ENCODE results near the gene CSNK1E. TPM values are rescaled to one million over a fixed set of nuclear protein-coding genes. Genes with fewer than 3 reads are reported as not detected.
A peak's percentile ranks its signal among the peaks of the same experiment; 100 is the strongest.

CSNK1E gene
- total and polyA plus RNA-seq, 2 donors: 71.4 to 95.8 TPM

GRCh38 chr22:38257181-38257580 lies 60.1 kb downstream of the CSNK1E start:
- DNase-seq (ENCODE audit: extremely low spot score): no peak
- Histone ChIP-seq H3K36me3 (ENCODE audit: insufficient read depth) (no peaks in the 10 kb centered on the region), H3K27ac (ENCODE audit: low read depth) (peak overlapping the region; percentile 55), H3K4me1 (ENCODE audit: insufficient read depth) (no peaks in the 10 kb centered on the region), H3K4me3 (ENCODE audit: low read depth, low read length) (no peak overlapping the region)
- 21% methylated on average over 14 of the region's 14 CpGs for WGBS

- Histone ChIP-seq H3K4me3 (ENCODE audit: low read depth, low read length) (no peak overlapping the region), H3K36me3 (ENCODE audit: insufficient read depth) (no peaks in the 10 kb centered on the region), H3K4me1 (ENCODE audit: insufficient read depth) (no peaks in the 10 kb centered on the region), H3K27ac (ENCODE audit: low read depth) (no peak overlapping the region)
- no peak for DNase-seq (ENCODE audit: extremely low spot score)
- 95% methylated on average over 2 of the region's 2 CpGs for WGBS
Measured at GRCh38 chr22:38255697-38256096, 61.5 kb downstream of the CSNK1E start.

GRCh38 chr22:38251341-38251692 lies 65.9 kb downstream of the CSNK1E start:
- no peaks in the 10 kb centered on the region for H3K4me1 ChIP-seq (ENCODE audit: insufficient read depth)

GRCh38 chr22:38250643-38251340 lies 66.4 kb downstream of the CSNK1E start:
- Histone ChIP-seq H3K4me1 (ENCODE audit: insufficient read depth) (no peaks in the 10 kb centered on the region), H3K4me3 (ENCODE audit: low read depth, low read length) (no peak overlapping the region), H3K36me3 (ENCODE audit: insufficient read depth) (no peaks in the 10 kb centered on the region), H3K27ac (ENCODE audit: low read depth) (no peak overlapping the region)
- WGBS: 65% methylated on average over 13 of the region's 13 CpGs
- DNase-seq (ENCODE audit: extremely low spot score): no peak

More at GRCh38 chr22:38251341-38251692, 65.9 kb downstream of the CSNK1E start:
- WGBS: 70% methylated on average over 7 of the region's 7 CpGs
- no peak for DNase-seq (ENCODE audit: extremely low spot score)
- Histone ChIP-seq H3K27ac (ENCODE audit: low read depth) (no peak overlapping the region), H3K4me3 (ENCODE audit: low read depth, low read length) (no peak overlapping the region), H3K36me3 (ENCODE audit: insufficient read depth) (no peaks in the 10 kb centered on the region)

GRCh38 chr22:38249803-38250642 lies 67.2 kb downstream of the CSNK1E start:
- H3K4me1 ChIP-seq (ENCODE audit: insufficient read depth): no peaks in the 10 kb centered on the region

GRCh38 chr22:38249301-38249700 lies 67.9 kb downstream of the CSNK1E start:
- Histone ChIP-seq H3K36me3 (ENCODE audit: insufficient read depth) (no peaks in the 10 kb centered on the region), H3K4me1 (ENCODE audit: insufficient read depth) (no peaks in the 10 kb centered on the region), H3K27ac (ENCODE audit: low read depth) (no peak overlapping the region), H3K4me3 (ENCODE audit: low read depth, low read length) (no peak overlapping the region)
- DNase-seq (ENCODE audit: extremely low spot score): no peak
- 94% methylated on average over 3 of the region's 3 CpGs for WGBS

More at GRCh38 chr22:38249803-38250642, 67.2 kb downstream of the CSNK1E start:
- DNase-seq (ENCODE audit: extremely low spot score): no peak
- Histone ChIP-seq H3K27ac (ENCODE audit: low read depth) (no peak overlapping the region), H3K36me3 (ENCODE audit: insufficient read depth) (no peaks in the 10 kb centered on the region), H3K4me3 (ENCODE audit: low read depth, low read length) (no peak overlapping the region)
- WGBS: 91% methylated on average over 25 of the region's 25 CpGs

GRCh38 chr22:38248280-38248679 lies 69.0 kb downstream of the CSNK1E start:
- 93% methylated on average over 6 of the region's 6 CpGs for WGBS
- no peaks in the 10 kb centered on the region for H3K4me1 ChIP-seq (ENCODE audit: insufficient read depth)
- no peak overlapping the region for H3K4me3 ChIP-seq (ENCODE audit: low read depth, low read length)
- no peaks in the 10 kb centered on the region for H3K36me3 ChIP-seq (ENCODE audit: insufficient read depth)
- no peak overlapping the region for H3K27ac ChIP-seq (ENCODE audit: low read depth)
- DNase-seq (ENCODE audit: extremely low spot score): no peak

- Histone ChIP-seq H3K4me1 (ENCODE audit: insufficient read depth) (no peaks in the 10 kb centered on the region), H3K4me3 (ENCODE audit: low read depth, low read length) (no peak overlapping the region), H3K27ac (ENCODE audit: low read depth) (no peak overlapping the region), H3K36me3 (ENCODE audit: insufficient read depth) (no peaks in the 10 kb centered on the region)
- 91% methylated on average over 12 of the region's 12 CpGs for WGBS
- DNase-seq (ENCODE audit: extremely low spot score): no peak
Measured at GRCh38 chr22:38247713-38248112, 69.5 kb downstream of the CSNK1E start.

- H3K36me3 ChIP-seq (ENCODE audit: insufficient read depth): no peaks in the 10 kb centered on the region
- no peaks in the 10 kb centered on the region for H3K4me1 ChIP-seq (ENCODE audit: insufficient read depth)
- H3K27ac ChIP-seq (ENCODE audit: low read depth): no peak overlapping the region
- 43% methylated on average over 5 of the region's 5 CpGs for WGBS
- no peak for DNase-seq (ENCODE audit: extremely low spot score)
- no peak overlapping the region for H3K4me3 ChIP-seq (ENCODE audit: low read depth, low read length)
Measured at GRCh38 chr22:38246692-38247091, 70.5 kb downstream of the CSNK1E start.

GRCh38 chr22:38246046-38246658 lies 71.1 kb downstream of the CSNK1E start:
- Histone ChIP-seq H3K4me3 (ENCODE audit: low read depth, low read length) (no peak overlapping the region), H3K36me3 (ENCODE audit: insufficient read depth) (no peaks in the 10 kb centered on the region), H3K27ac (ENCODE audit: low read depth) (no peak overlapping the region), H3K4me1 (ENCODE audit: insufficient read depth) (no peaks in the 10 kb centered on the region)
- no peak for DNase-seq (ENCODE audit: extremely low spot score)
- 82% methylated on average over 19 of the region's 19 CpGs for WGBS

- Histone ChIP-seq H3K27ac (ENCODE audit: low read depth) (no peak overlapping the region), H3K4me3 (ENCODE audit: low read depth, low read length) (no peak overlapping the region), H3K4me1 (ENCODE audit: insufficient read depth) (no peaks in the 10 kb centered on the region), H3K36me3 (ENCODE audit: insufficient read depth) (no peaks in the 10 kb centered on the region)
- no peak for DNase-seq (ENCODE audit: extremely low spot score)
- WGBS: 76% methylated on average over 4 of the region's 4 CpGs
Measured at GRCh38 chr22:38244106-38244505, 73.1 kb downstream of the CSNK1E start.

- Histone ChIP-seq H3K4me1 (ENCODE audit: insufficient read depth) (no peaks in the 10 kb centered on the region), H3K4me3 (ENCODE audit: low read depth, low read length) (no peak overlapping the region), H3K36me3 (ENCODE audit: insufficient read depth) (no peaks in the 10 kb centered on the region), H3K27ac (ENCODE audit: low read depth) (peak overlapping the region; percentile 63)
- 33% methylated on average over 20 of the region's 20 CpGs for WGBS
- DNase-seq (ENCODE audit: extremely low spot score): no peak
Measured at GRCh38 chr22:38243007-38243765, 74.0 kb downstream of the CSNK1E start.

- Histone ChIP-seq H3K27ac (ENCODE audit: low read depth) (no peak overlapping the region), H3K4me3 (ENCODE audit: low read depth, low read length) (no peak overlapping the region), H3K36me3 (ENCODE audit: insufficient read depth) (no peaks in the 10 kb centered on the region), H3K4me1 (ENCODE audit: insufficient read depth) (no peaks in the 10 kb centered on the region)
- WGBS: 58% methylated on average over 6 of the region's 6 CpGs
- DNase-seq (ENCODE audit: extremely low spot score): no peak
Measured at GRCh38 chr22:38240734-38241252, 76.4 kb downstream of the CSNK1E start.

Data from urinary bladder (tissue), 4 donors.